Measurements from ENCODE around the gene MAK.
A peak's percentile ranks its signal among the peaks of the same experiment; 100 is the strongest.
"Not testable (repeated sequence)": the region's sequence is repeated elsewhere in the genome, so short reads cannot be mapped to it uniquely, and the experiment has no call there.

The MAK gene

GRCh38 chr6:10791673-10792072, 46.7 kb downstream of the MAK start:
- Histone ChIP-seq H3K79me2 (ENCODE audit: control insufficient read depth, insufficient read depth, low read length, unreplicated experiment) (no peaks in the 10 kb centered on the region), H3K4me1 (ENCODE audit: control insufficient read depth, insufficient read depth, low read length, unreplicated experiment) (no peaks in the 10 kb centered on the region)

GRCh38 chr6:10779076-10779475, 59.3 kb downstream of the MAK start:
- Histone ChIP-seq H3K4me3 (ENCODE audit: low read depth, low read length) (no peak overlapping the region), H3K27ac (ENCODE audit: low read depth, low read length) (no peak overlapping the region), H3K4me1 (ENCODE audit: control insufficient read depth, insufficient read depth, low read length, unreplicated experiment) (no peaks in the 10 kb centered on the region), H2AFZ (ENCODE audit: low read length, unreplicated experiment) (no peak overlapping the region), H3K79me2 (ENCODE audit: control insufficient read depth, insufficient read depth, low read length, unreplicated experiment) (no peaks in the 10 kb centered on the region), H3K36me3 (ENCODE audit: insufficient read depth, low read length) (no peaks in the 10 kb centered on the region), H3K27me3 (ENCODE audit: insufficient read depth, low read length) (no peaks in the 10 kb centered on the region)

More at GRCh38 chr6:10791673-10792072, 46.7 kb downstream of the MAK start:
- Histone ChIP-seq H2AFZ (ENCODE audit: low read length, unreplicated experiment) (no peak overlapping the region), H3K4me3 (ENCODE audit: low read depth, low read length) (no peak overlapping the region), H3K36me3 (ENCODE audit: insufficient read depth, low read length) (no peaks in the 10 kb centered on the region), H3K27me3 (ENCODE audit: insufficient read depth, low read length) (no peaks in the 10 kb centered on the region), H3K27ac (ENCODE audit: low read depth, low read length) (no peak overlapping the region)

GRCh38 chr6:10778230-10778629, 60.1 kb downstream of the MAK start:
- no peaks in the 10 kb centered on the region for H3K27me3 ChIP-seq (ENCODE audit: insufficient read depth, low read length)
- H3K27ac ChIP-seq (ENCODE audit: low read depth, low read length): no peak overlapping the region
- no peaks in the 10 kb centered on the region for H3K4me1 ChIP-seq (ENCODE audit: control insufficient read depth, insufficient read depth, low read length, unreplicated experiment)
- no peaks in the 10 kb centered on the region for H3K79me2 ChIP-seq (ENCODE audit: control insufficient read depth, insufficient read depth, low read length, unreplicated experiment)
- H3K4me3 ChIP-seq (ENCODE audit: low read depth, low read length): no peak overlapping the region
- no peaks in the 10 kb centered on the region for H3K36me3 ChIP-seq (ENCODE audit: insufficient read depth, low read length)
- no peak overlapping the region for H2AFZ ChIP-seq (ENCODE audit: low read length, unreplicated experiment)

GRCh38 chr6:10771371-10771894, 66.9 kb downstream of the MAK start:
- Histone ChIP-seq H3K27me3 (ENCODE audit: insufficient read depth, low read length) (no peaks in the 10 kb centered on the region), H3K4me3 (ENCODE audit: low read depth, low read length) (no peak overlapping the region), H2AFZ (ENCODE audit: low read length, unreplicated experiment) (no peak overlapping the region), H3K4me1 (ENCODE audit: control insufficient read depth, insufficient read depth, low read length, unreplicated experiment) (no peaks in the 10 kb centered on the region), H3K79me2 (ENCODE audit: control insufficient read depth, insufficient read depth, low read length, unreplicated experiment) (no peaks in the 10 kb centered on the region), H3K27ac (ENCODE audit: low read depth, low read length) (no peak overlapping the region), H3K36me3 (ENCODE audit: insufficient read depth, low read length) (no peaks in the 10 kb centered on the region)

GRCh38 chr6:10769419-10769818, 68.9 kb downstream of the MAK start:
- H3K27ac ChIP-seq (ENCODE audit: low read depth, low read length): no peak overlapping the region

GRCh38 chr6:10763006-10763405, 75.3 kb downstream of the MAK start:
- Histone ChIP-seq H3K27ac (ENCODE audit: low read depth, low read length) (no peak overlapping the region), H2AFZ (ENCODE audit: low read length, unreplicated experiment) (no peak overlapping the region), H3K36me3 (ENCODE audit: insufficient read depth, low read length) (no peaks in the 10 kb centered on the region), H3K79me2 (ENCODE audit: control insufficient read depth, insufficient read depth, low read length, unreplicated experiment) (no peaks in the 10 kb centered on the region), H3K27me3 (ENCODE audit: insufficient read depth, low read length) (no peaks in the 10 kb centered on the region), H3K4me1 (ENCODE audit: control insufficient read depth, insufficient read depth, low read length, unreplicated experiment) (peaks cover 30% of the 10 kb centered on the region), H3K4me3 (ENCODE audit: low read depth, low read length) (no peak overlapping the region)

More at GRCh38 chr6:10769419-10769818, 68.9 kb downstream of the MAK start:
- Histone ChIP-seq H3K4me3 (ENCODE audit: low read depth, low read length) (no peak overlapping the region), H3K27me3 (ENCODE audit: insufficient read depth, low read length) (no peaks in the 10 kb centered on the region), H3K36me3 (ENCODE audit: insufficient read depth, low read length) (no peaks in the 10 kb centered on the region), H2AFZ (ENCODE audit: low read length, unreplicated experiment) (no peak overlapping the region), H3K4me1 (ENCODE audit: control insufficient read depth, insufficient read depth, low read length, unreplicated experiment) (no peaks in the 10 kb centered on the region), H3K79me2 (ENCODE audit: control insufficient read depth, insufficient read depth, low read length, unreplicated experiment) (no peaks in the 10 kb centered on the region)

- Histone ChIP-seq H3K27me3 (ENCODE audit: insufficient read depth, low read length) (no peaks in the 10 kb centered on the region), H2AFZ (ENCODE audit: low read length, unreplicated experiment) (no peak overlapping the region), H3K4me3 (ENCODE audit: low read depth, low read length) (peak overlapping the region; percentile 20; the same call in 1 of the 2 replicates), H3K79me2 (ENCODE audit: control insufficient read depth, insufficient read depth, low read length, unreplicated experiment) (no peaks in the 10 kb centered on the region), H3K4me1 (ENCODE audit: control insufficient read depth, insufficient read depth, low read length, unreplicated experiment) (peaks cover 30% of the 10 kb centered on the region), H3K36me3 (ENCODE audit: insufficient read depth, low read length) (peaks cover 12% of the 10 kb centered on the region), H3K27ac (ENCODE audit: low read depth, low read length) (peak overlapping the region; percentile 71)
Observed at GRCh38 chr6:10759884-10760329, 78.4 kb downstream of the MAK start.

GRCh38 chr6:10759312-10759839, 79.0 kb downstream of the MAK start:
- H3K4me1 ChIP-seq (ENCODE audit: control insufficient read depth, insufficient read depth, low read length, unreplicated experiment): peaks cover 30% of the 10 kb centered on the region
- no peaks in the 10 kb centered on the region for H3K79me2 ChIP-seq (ENCODE audit: control insufficient read depth, insufficient read depth, low read length, unreplicated experiment)
- peaks cover 12% of the 10 kb centered on the region for H3K36me3 ChIP-seq (ENCODE audit: insufficient read depth, low read length)
- H3K27ac ChIP-seq (ENCODE audit: low read depth, low read length): peak overlapping the region; percentile 71
- H2AFZ ChIP-seq (ENCODE audit: low read length, unreplicated experiment): no peak overlapping the region
- peak overlapping the region; percentile 20; the same call in 1 of the 2 replicates for H3K4me3 ChIP-seq (ENCODE audit: low read depth, low read length)
- no peaks in the 10 kb centered on the region for H3K27me3 ChIP-seq (ENCODE audit: insufficient read depth, low read length)

- Histone ChIP-seq H3K4me1 (ENCODE audit: control insufficient read depth, insufficient read depth, low read length, unreplicated experiment) (peaks cover 25% of the 10 kb centered on the region), H3K27me3 (ENCODE audit: insufficient read depth, low read length) (no peaks in the 10 kb centered on the region), H3K27ac (ENCODE audit: low read depth, low read length) (no peak overlapping the region), H2AFZ (ENCODE audit: low read length, unreplicated experiment) (no peak overlapping the region), H3K36me3 (ENCODE audit: insufficient read depth, low read length) (peaks cover 15% of the 10 kb centered on the region), H3K79me2 (ENCODE audit: control insufficient read depth, insufficient read depth, low read length, unreplicated experiment) (peaks cover 5% of the 10 kb centered on the region), H3K4me3 (ENCODE audit: low read depth, low read length) (no peak overlapping the region)
Observed at GRCh38 chr6:10756085-10756484, 82.3 kb downstream of the MAK start.

GRCh38 chr6:10751757-10752156, 86.6 kb downstream of the MAK start:
- Histone ChIP-seq H3K79me2 (ENCODE audit: control insufficient read depth, insufficient read depth, low read length, unreplicated experiment) (peaks cover 33% of the 10 kb centered on the region), H3K36me3 (ENCODE audit: insufficient read depth, low read length) (peaks cover 15% of the 10 kb centered on the region), H3K4me1 (ENCODE audit: control insufficient read depth, insufficient read depth, low read length, unreplicated experiment) (peaks cover 11% of the 10 kb centered on the region)
- not testable (repeated sequence) for H3K27ac ChIP-seq (ENCODE audit: low read depth, low read length); H3K27me3 ChIP-seq (ENCODE audit: insufficient read depth, low read length); H2AFZ ChIP-seq (ENCODE audit: low read length, unreplicated experiment); H3K4me3 ChIP-seq (ENCODE audit: low read depth, low read length)

GRCh38 chr6:10750568-10750967, 87.8 kb downstream of the MAK start:
- not testable (repeated sequence) for H3K27me3 ChIP-seq (ENCODE audit: insufficient read depth, low read length); H3K36me3 ChIP-seq (ENCODE audit: insufficient read depth, low read length); H3K4me3 ChIP-seq (ENCODE audit: low read depth, low read length); H2AFZ ChIP-seq (ENCODE audit: low read length, unreplicated experiment); H3K27ac ChIP-seq (ENCODE audit: low read depth, low read length)
- Histone ChIP-seq H3K79me2 (ENCODE audit: control insufficient read depth, insufficient read depth, low read length, unreplicated experiment) (peaks cover 33% of the 10 kb centered on the region), H3K4me1 (ENCODE audit: control insufficient read depth, insufficient read depth, low read length, unreplicated experiment) (peaks cover 11% of the 10 kb centered on the region)

All from ACC112 (cell line).